Sciatic nerve (tissue), 2 donors: ENCODE measurements around the gene SAMD11. TPM values are rescaled to one million over a fixed set of nuclear protein-coding genes. Genes with fewer than 3 reads are reported as not detected.
"Not testable (repeated sequence)": the region's sequence is repeated elsewhere in the genome, so short reads cannot be mapped to it uniquely, and the experiment has no call there.

Source experiments
- ATAC-seq: fragments of 200-7000 bp; cut with Tn5 transposase; one replicate; pipeline ENCODE4 v1.9.1; 2020; ENCODE audit warnings: mild to moderate bottlenecking, moderate library complexity
- DNase-seq: peaks from one replicate; pipeline ENCODE4 v3.0.0-alpha.2; 2020; ENCODE audit warnings: low spot score
- intact Hi-C: fragments of 100-400 bp; cut with DNase I; formaldehyde crosslinking; loops from one replicate; pipeline ENCODE4 v1.14.2; 2022
- total RNA-seq: library from RNA; stranded (reverse); fragmentation: NEBNext Ultra II Directional; extraction: Animal tissue kit (Norgen Biotek cat#: 25700); gene quantifications from one replicate; pipeline ENCODE4 v1.2.1, GENCODE V29; 2021
- donor health status: DM: no; HTN: no; CAD: no.
- donor health status: DM: no; HTN: no; CAD: no.

Gene SAMD11
- total RNA-seq, 1 donor from 2014 or later: 6.4 TPM

DNA sequence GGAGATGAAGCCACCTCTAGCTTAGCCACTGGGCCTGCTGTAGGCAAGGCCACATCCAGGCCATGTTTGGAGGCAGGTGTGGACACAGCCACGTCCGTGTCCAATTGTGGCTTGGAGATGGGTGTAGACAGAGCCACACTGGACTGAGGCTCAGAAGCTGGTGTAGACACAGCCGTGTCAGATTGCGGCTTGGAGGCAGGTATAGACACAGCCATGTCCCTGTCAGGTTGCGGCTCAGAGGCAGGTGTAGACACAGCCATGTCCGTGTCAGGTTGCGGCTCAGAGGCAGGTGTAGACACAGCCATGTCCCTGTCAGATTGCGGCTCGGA, 56.0 kb downstream of the SAMD11 start:
- DNase-seq (no peak), ATAC-seq (no peak)
- intact Hi-C loops: loop anchor here (5.0 kb wide), 1 partner anchor 83 kb away; no protein-coding TSS in a partner anchor

- intact Hi-C loops: loop anchor here (5.0 kb wide), 1 partner anchor 82 kb away; no protein-coding TSS in a partner anchor
- ATAC-seq (no peak), DNase-seq (no peak)
Observed at GRCh38 chr1:980137-980571, 56.4 kb downstream of the SAMD11 start.

- intact Hi-C loops: loop anchor here (5.0 kb wide), 1 partner anchor 82 kb away; no protein-coding TSS in a partner anchor
- ATAC-seq (peak; percentile 12), DNase-seq (no peak)
Observed at GRCh38 chr1:980602-981395, 57.1 kb downstream of the SAMD11 start.

- no peak for DNase-seq
- intact Hi-C loops: loop anchor here (5.0 kb wide), 1 partner anchor 81 kb away; no protein-coding TSS in a partner anchor
- no peak for ATAC-seq
Observed at GRCh38 chr1:981491-981954, 57.8 kb downstream of the SAMD11 start.

DNA sequence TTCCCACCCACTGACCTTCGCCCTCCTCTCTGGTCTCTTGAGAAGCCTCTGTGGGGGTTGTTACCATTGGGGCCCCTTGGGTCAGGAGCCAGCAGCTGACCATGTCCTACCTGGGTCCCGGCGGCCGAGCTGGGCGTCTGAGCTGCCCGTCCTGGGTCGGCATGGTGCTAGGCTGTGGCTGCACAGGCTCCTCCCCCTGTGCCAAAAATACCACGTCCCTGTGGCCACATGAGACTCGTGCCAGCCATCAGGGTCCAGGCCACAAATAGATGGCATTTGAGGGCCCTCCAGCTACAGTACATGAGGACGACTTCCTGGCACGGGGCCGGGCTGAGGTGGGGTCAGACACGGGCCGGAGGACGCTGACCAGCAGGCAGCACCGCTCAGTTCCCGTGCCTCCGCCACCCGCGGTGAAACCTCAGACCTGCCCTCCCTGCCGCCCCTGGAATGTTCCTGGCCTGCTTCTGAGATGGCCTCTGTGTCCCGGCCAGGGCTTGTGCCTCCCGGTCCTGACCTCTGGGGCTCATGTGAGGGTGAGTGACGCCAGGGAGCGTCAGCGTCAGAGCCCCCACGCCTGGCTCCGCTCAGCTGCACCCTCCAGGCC, 58.3 kb downstream of the SAMD11 start, which contains the start of gene PERM1:
Gene PERM1, minus strand, starts transcription at position 139 of the 604 bp plus-strand sequence. CDS start 1,064 bp downstream, outside the sequence.
- intact Hi-C loops: loop anchor here (5.0 kb wide), 1 partner anchor 80 kb away; no protein-coding TSS in a partner anchor

DNA sequence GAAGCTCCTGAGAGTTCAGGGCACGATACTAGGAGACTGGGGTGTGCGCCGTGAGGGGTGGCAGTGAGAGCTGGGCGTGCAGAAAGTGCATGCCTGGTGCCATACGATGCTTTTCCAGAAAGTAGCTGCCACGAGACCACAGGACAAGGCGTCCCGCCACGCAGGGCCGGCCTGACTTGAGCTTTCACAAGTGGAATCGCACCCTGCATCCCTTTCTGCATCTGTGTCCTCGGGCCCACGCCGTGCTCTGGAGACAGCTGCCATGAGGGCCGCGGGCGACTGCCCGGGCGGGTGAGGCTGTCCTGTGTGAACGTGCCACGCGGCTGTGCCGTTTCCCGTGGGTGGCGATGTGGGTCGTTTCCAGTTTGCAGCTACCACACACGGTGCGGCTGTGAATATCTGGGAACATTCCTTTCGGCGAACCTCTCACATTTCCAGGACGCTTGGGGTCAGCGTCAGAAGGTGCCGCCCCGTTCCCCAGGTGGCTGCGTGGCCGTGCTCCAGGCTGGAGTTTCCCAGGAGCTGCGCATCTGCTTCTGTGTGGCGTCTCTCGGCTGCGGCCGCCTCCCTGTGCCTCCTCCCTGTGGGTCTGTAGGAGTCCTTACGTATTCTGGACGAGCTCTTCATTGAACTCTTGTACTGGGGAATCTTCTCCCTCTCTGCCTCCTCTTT, 59.2 kb downstream of the SAMD11 start:
- intact Hi-C loops: loop anchor here (5.0 kb wide), 1 partner anchor 79 kb away; no protein-coding TSS in a partner anchor
- DNase-seq (no peak), ATAC-seq (no peak)

More for the DNA sequence above, 58.3 kb downstream of the SAMD11 start, which contains the start of gene PERM1:
- no peak for DNase-seq
- ATAC-seq: peak; percentile 4

- ATAC-seq (peak; percentile 60), DNase-seq (no peak)
- intact Hi-C loops: loop anchor here (5.0 kb wide), 1 partner anchor 78 kb away; no protein-coding TSS in a partner anchor
Observed at GRCh38 chr1:983798-984475, 60.2 kb downstream of the SAMD11 start.

DNA sequence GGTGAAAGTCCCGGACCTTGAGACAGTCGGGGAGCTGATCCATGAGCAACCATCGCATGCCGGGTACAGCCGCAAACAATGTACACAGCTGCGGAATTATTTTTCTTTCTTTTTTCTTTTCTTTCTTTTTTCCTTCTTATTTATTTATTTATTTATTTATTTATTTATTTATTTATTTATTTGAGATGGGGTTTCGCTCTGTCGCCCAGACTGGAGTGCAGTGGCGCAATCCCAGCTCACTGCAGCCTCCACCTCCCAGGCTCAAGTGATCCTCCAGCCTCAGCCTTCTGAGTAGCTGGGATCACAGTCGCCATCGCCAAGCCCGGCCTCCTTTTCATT, 60.7 kb downstream of the SAMD11 start:
- intact Hi-C loops: loop anchor here (5.0 kb wide), 1 partner anchor 78 kb away; no protein-coding TSS in a partner anchor
- ATAC-seq: no peak
- DNase-seq: no peak

GRCh38 chr1:985126-985525, 61.4 kb downstream of the SAMD11 start:
- intact Hi-C loops: no loop called here
- DNase-seq (no peak), ATAC-seq (no peak)

GRCh38 chr1:988061-988460, 64.3 kb downstream of the SAMD11 start:
- ATAC-seq, intact Hi-C loops, DNase-seq: not testable (repeated sequence)

GRCh38 chr1:991275-991674, 67.6 kb downstream of the SAMD11 start:
- ATAC-seq, intact Hi-C loops, DNase-seq: not testable (repeated sequence)

DNA sequence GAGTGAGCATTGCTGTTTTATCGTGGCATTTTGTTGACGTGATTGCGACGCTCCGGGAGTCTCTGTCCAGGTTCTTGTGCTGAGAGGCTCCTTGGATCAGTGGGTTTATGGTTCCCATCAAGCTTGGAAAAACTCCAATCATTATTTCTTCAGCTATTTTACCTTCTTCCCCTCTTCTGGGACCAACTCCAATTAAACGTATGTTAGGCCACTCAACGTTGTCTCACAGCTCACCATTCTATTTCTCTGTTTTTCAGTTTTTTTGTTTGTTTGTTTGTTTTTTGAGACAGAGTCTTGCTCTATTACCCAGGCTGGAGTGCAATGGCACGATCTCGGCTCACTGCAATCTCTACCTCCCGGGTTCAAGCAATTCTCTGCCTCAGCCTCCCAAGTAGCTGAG, 68.2 kb downstream of the SAMD11 start:
- DNase-seq (no peak), ATAC-seq (no peak)
- intact Hi-C loops: no loop called here

DNA sequence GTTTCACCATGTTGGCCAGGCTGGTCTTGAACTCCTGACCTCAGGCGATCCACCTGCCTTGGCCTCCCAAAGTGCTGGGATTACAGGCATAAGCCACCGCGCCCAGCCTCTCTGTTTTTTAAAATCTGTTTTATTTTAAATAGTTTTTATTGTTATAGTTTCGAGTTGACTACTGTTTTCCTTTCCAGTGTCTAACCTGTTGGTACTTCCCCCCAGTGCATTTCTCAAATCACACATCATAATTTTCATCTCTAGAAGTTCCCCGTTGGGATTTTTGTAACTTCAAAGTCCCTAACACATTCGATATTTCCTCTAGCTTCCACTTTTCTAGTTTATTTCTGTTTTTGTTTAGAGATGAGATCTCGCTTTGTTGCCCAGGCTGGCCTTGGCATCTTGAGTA, 68.6 kb downstream of the SAMD11 start:
- intact Hi-C loops: no loop called here

DNA sequence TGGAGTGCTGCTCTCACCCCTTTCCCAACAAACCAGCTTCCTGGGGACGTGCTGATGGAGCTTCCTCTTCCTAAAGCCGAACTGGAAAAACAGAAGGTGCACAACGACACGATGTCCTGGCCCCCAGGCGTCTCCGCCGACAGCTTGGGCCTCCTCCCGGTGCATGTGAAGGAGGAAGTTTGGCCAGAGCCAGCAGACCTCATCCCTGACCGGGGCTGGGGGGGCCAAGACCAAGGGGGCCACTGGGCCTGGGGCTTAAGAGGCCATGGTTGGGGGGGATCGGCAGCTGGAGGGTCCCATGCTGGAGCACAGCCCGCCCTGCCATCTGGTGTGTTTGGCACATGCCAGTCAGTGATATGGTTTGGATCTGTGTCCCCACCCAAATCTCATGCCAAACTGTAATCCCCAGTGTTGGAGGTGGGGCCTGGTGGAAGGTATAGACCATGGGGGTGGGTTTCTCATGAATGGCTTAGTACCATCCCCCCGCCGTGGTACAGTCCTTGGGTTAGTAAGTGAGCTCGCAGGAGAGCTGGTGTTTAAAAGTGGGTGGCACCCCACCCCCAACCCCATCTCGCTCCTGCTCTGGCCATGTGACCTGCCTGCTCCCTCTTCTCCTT, 69.8 kb downstream of the SAMD11 start:
- ATAC-seq (no peak), DNase-seq (no peak)

More for the DNA sequence above, 68.6 kb downstream of the SAMD11 start:
- DNase-seq: no peak
- no peak for ATAC-seq

More for the DNA sequence above, 69.8 kb downstream of the SAMD11 start:
- intact Hi-C loops: no loop called here
